ACC112 (cell line): Measurements from ENCODE around the gene PLA2G12B.

Experiments used
- H2AFZ ChIP-seq: fragments of 200-600 bp; sonication (generic); one replicate; pipeline ENCODE4 v1.6.0; 2017; ENCODE audit warnings: antibody characterized with exemption, low read length; ENCODE audit not compliant: unreplicated experiment
- H3K27ac ChIP-seq: fragments of 200-600 bp; sonication (generic); 2 replicates; pipeline ENCODE4 v1.5.1; 2014; ENCODE audit warnings: low read depth, mild to moderate bottlenecking, antibody characterized with exemption, low read length, moderate library complexity
- H3K27me3 ChIP-seq: fragments of 200-600 bp; sonication (generic); 2 replicates; pipeline ENCODE4 v1.6.1; 2014; ENCODE audit warnings: mild to moderate bottlenecking, antibody characterized with exemption, low read length, moderate library complexity, mixed read lengths; ENCODE audit not compliant: insufficient read depth
- H3K36me3 ChIP-seq: fragments of 200-600 bp; sonication (generic); 2 replicates; pipeline ENCODE4 v1.6.1; 2016; ENCODE audit warnings: mild to moderate bottlenecking, antibody characterized with exemption, low read length, moderate library complexity, mixed read lengths; ENCODE audit not compliant: insufficient read depth
- H3K4me1 ChIP-seq: fragments of 200-600 bp; sonication (generic); one replicate; pipeline ENCODE4 v1.6.1; 2016; ENCODE audit warnings: low read length, mixed read lengths; ENCODE audit not compliant: insufficient read depth, unreplicated experiment, control insufficient read depth
- H3K4me3 ChIP-seq: fragments of 200-600 bp; sonication (generic); 2 replicates; pipeline ENCODE4 v1.5.1; 2014; ENCODE audit warnings: mild to moderate bottlenecking, low read depth, low read length
- H3K79me2 ChIP-seq: fragments of 200-600 bp; sonication (generic); one replicate; pipeline ENCODE4 v1.6.0; 2016; ENCODE audit warnings: low read length; ENCODE audit not compliant: control insufficient read depth, unreplicated experiment, insufficient read depth

The PLA2G12B gene

DNA sequence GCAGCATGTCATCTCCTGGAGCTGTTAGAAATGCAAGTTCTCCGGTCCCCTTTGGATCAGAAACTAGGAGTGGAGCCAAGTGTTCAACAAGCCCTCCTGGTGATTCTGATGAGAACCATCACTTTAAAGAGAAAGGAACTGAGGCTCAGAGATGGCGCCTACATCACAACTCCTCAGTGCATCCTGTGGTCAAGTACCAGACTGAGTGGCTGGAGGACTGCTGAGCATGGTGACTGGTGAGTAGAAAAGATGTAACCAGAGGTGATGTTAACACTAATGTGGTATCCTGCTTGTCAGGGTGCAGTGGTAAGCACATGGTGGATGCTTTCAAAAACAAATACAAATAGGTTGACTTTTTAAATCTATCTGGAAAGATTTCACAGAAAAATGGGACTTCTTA, 64.5 kb downstream of the PLA2G12B start:
- H3K4me3 ChIP-seq: no peak overlapping the region
- H3K27me3 ChIP-seq: no peaks in the 10 kb centered on the region
- 0 out of 2 replicates have a peak, but pooled peaks cover 5% of the 10 kb centered on the region for H3K36me3 ChIP-seq
- no peak overlapping the region for H3K27ac ChIP-seq
- H3K79me2 ChIP-seq: no peaks in the 10 kb centered on the region
- no peak overlapping the region for H2AFZ ChIP-seq
- H3K4me1 ChIP-seq: no peaks in the 10 kb centered on the region

DNA sequence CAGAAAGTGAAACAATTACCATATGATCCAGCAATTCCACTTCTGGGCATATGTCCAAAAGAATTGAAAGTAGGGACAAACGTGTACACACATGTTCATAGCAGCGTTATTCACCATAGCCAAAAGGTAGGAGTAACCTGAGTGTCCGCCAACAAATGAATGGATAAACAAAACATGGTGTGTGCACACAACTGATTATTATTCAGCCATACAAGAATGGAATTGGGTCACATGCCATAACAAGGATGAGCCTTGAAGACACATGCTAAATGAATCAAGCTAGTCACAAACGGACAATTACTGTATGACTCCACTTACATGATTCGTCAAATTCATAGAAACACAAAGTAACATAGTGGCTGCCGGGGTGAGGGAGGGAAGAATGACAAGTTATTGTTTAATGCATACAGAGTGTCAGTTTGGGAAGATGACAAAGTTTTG, 65.2 kb downstream of the PLA2G12B start:
- Histone ChIP-seq H3K79me2 (no peaks in the 10 kb centered on the region), H3K4me1 (no peaks in the 10 kb centered on the region), H3K36me3 (0 out of 2 replicates have a peak, but pooled peaks cover 5% of the 10 kb centered on the region), H2AFZ (no peak overlapping the region), H3K27ac (no peak overlapping the region), H3K4me3 (no peak overlapping the region), H3K27me3 (no peaks in the 10 kb centered on the region)

DNA sequence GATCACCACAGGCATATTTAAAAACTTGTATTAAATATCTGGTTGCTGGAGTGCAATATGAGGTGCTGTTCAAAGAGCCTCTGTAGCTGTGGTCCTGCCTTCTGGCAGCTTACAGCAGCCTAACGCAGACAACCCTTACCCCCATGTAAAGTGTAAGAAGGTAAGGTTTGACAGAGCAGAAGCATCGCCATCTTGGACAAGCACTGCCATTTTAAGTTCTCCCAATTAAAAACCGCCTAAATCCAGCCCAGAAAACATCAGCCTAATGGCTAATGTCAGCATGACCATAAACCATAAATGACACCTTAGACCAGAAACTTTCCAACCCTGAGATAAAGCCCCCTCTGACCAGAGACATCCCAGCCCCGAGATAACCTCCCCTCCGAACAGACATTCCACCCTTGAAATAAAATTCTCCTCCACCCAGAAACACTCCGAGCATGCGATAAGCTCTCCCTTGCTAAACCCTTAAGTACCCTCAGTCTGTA, 66.4 kb downstream of the PLA2G12B start:
- Histone ChIP-seq H3K36me3 (0 out of 2 replicates have a peak, but pooled peaks cover 5% of the 10 kb centered on the region), H2AFZ (no peak overlapping the region)

DNA sequence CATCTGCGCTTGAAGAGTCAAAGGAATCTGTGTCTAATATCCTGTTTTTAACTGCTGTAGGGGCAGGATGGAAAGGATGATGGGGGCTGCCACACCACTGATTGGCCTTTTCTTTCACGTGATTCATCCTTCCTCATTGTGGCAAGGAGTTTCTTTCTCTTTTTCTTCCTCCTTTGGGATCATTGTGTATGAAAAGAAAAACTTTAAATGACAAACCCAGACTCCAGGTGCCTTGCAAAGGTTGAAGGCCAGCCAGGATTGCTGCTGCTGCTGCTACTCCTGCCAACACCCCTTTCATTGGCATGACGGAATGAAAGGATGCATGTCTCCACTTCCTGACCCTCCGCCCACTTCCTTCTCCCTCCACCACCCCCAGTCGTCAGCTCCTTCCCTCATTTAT, 67.6 kb downstream of the PLA2G12B start:
- Histone ChIP-seq H3K79me2 (no peaks in the 10 kb centered on the region), H3K4me1 (no peaks in the 10 kb centered on the region), H2AFZ (no peak overlapping the region), H3K4me3 (no peak overlapping the region), H3K36me3 (0 out of 2 replicates have a peak, but pooled peaks cover 5% of the 10 kb centered on the region), H3K27me3 (no peaks in the 10 kb centered on the region), H3K27ac (no peak overlapping the region)

More for the DNA sequence above, 66.4 kb downstream of the PLA2G12B start:
- no peaks in the 10 kb centered on the region for H3K4me1 ChIP-seq
- no peak overlapping the region for H3K4me3 ChIP-seq
- no peaks in the 10 kb centered on the region for H3K79me2 ChIP-seq
- H3K27me3 ChIP-seq: no peaks in the 10 kb centered on the region
- no peak overlapping the region for H3K27ac ChIP-seq

DNA sequence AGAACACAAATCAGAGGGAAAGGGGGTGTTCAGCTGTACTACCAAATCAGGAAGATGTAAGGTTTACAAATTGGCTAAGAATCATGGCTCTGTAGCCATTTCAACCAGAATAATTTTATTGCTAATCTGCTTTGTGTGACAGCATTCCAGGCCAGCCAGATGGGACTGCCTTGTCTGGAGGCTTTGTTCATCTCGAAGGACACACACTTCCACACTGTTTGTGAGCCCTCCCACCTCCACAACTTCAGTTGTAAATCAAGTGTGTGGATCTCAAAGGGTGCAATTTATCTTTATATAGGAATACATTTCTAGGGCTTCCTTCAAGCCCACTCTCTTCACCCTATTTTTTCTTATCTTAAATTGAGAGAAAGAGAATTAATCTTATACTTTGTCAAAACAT, 68.0 kb downstream of the PLA2G12B start:
- Histone ChIP-seq H3K4me1 (no peaks in the 10 kb centered on the region), H3K4me3 (no peak overlapping the region), H3K36me3 (0 out of 2 replicates have a peak, but pooled peaks cover 5% of the 10 kb centered on the region), H3K27me3 (no peaks in the 10 kb centered on the region), H3K27ac (no peak overlapping the region), H3K79me2 (no peaks in the 10 kb centered on the region), H2AFZ (no peak overlapping the region)

DNA sequence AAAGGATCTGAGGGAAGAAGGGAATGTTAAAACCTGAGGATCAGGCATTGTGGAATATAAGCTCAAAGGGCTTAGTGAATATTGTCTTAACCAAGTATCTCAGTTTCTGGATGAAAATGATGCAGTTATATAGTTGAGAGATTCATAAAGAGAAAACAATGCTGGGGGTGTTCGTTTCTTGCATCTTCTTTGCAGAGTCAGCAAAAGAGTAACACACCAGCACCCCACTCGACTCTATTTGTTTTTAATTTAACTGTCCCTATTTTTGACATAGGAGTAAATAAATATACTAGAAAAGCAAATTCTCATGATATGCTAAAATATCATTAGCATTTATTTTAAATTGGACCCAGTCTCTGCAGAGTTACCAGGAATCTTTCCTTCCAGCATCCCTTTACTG, 68.7 kb downstream of the PLA2G12B start:
- H3K27me3 ChIP-seq: no peaks in the 10 kb centered on the region
- H3K27ac ChIP-seq: no peak overlapping the region
- no peak overlapping the region for H3K4me3 ChIP-seq
- H3K4me1 ChIP-seq: no peaks in the 10 kb centered on the region
- no peak overlapping the region for H2AFZ ChIP-seq
- no peaks in the 10 kb centered on the region for H3K79me2 ChIP-seq
- H3K36me3 ChIP-seq: 0 out of 2 replicates have a peak, but pooled peaks cover 5% of the 10 kb centered on the region
